HS-5 (cell line): ENCODE results near the gene MCEMP1.

ENCODE experiments used
- DNase-seq: peaks from one replicate; pipeline ENCODE4 v3.0.0-alpha.2; 2012; ENCODE audit warnings: low read depth

The MCEMP1 gene

GRCh38 chr19:7698583-7698982 lies 21.7 kb downstream of the MCEMP1 start:
- no peak for DNase-seq

- no peak for DNase-seq
Observed at GRCh38 chr19:7699003-7699402, 22.1 kb downstream of the MCEMP1 start.

GRCh38 chr19:7699417-7700401 lies 22.8 kb downstream of the MCEMP1 start:
- DNase-seq = no peak

DNA sequence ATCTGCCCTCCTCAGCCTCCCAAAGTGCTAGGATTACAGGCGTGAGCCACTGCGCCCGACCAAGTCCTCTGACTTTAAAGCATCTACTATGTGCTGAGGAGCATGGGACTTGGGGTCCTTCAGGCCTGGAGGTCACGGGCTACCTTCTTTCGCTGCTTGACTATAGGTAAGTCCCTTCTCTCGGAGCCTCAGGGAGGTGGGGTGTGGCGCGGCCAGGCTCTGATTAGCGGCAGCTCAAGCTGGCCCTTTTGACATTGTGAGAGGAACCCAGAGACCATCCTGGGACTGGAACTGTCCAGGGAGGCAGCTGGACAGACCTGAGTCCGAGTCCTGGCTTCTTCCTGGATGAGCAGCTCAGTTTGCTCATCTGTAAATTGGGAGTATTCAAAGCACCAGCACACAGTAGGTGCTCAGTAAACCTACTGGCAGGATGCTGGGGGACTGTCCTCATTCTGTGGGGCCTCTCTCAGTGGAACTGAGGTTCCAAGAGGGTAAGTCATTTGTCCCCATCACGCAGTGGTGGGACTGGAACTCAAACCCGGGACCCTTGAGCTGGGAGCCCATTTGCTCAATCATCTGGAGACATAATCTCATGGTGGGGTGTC lies 24.3 kb downstream of the MCEMP1 start:
- no peak for DNase-seq

DNA sequence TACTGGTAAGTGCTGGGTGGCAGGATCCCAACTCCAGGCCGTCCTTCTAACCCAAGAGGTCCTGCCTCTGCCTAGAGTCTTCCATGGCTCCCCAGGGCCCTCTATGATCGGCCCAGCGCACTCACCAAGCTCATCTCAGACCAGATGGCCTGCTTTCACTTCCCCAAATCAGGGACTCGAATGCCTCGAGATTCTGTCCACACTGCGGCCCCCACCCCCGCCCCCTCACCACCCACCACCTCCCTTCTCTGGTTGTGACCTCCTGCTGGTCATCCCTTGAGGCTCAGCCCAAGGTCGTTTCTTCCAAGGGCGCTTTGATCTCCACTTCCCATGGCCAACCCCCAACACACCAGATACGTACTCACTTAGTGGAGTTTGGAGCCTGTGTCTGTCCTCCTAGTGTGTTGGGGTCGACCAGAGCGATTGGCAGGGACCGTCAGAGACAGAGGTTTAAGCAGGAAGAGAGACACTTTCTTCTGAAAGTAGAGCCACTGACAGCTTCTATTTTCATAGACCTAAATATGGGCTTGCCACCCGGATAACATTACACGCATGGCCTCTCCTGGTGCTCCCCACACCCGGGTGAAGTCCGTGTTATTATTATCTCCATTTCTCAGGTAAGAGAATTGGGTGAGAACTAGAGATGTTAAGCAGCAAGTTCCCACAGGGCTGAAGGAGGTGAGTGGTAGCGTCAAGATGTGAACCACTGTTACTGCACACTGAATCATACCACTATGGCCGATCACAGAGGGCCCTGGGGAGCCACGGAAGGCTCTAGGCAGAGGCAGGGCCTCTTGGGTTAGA lies 25.0 kb downstream of the MCEMP1 start, which contains the start of gene FCER2:
Gene FCER2 (minus strand): TSS at position 478 of the 804 bp plus-strand sequence. CDS start 2,371 bp downstream, outside the sequence.
- no peak for DNase-seq

DNA sequence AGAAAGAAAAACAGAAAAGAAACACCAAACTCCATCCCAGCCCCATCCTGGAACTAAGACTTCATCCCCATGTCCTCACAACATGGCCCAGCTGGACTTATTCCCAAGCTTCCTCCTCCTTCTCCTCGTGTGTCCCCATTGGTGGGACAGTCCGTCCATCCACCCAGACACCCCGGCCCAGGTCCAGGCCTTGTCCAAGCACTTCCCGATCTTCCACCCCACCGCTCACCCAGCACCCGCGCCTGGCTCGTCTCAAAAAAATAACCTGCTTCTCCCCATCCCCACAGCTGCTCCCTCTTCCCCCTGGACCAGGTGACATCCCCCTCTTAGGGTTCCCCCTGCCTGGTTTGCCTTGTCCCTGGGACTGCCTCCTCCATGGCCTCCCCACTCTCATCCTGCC lies 26.4 kb downstream of the MCEMP1 start:
- no peak for DNase-seq

DNA sequence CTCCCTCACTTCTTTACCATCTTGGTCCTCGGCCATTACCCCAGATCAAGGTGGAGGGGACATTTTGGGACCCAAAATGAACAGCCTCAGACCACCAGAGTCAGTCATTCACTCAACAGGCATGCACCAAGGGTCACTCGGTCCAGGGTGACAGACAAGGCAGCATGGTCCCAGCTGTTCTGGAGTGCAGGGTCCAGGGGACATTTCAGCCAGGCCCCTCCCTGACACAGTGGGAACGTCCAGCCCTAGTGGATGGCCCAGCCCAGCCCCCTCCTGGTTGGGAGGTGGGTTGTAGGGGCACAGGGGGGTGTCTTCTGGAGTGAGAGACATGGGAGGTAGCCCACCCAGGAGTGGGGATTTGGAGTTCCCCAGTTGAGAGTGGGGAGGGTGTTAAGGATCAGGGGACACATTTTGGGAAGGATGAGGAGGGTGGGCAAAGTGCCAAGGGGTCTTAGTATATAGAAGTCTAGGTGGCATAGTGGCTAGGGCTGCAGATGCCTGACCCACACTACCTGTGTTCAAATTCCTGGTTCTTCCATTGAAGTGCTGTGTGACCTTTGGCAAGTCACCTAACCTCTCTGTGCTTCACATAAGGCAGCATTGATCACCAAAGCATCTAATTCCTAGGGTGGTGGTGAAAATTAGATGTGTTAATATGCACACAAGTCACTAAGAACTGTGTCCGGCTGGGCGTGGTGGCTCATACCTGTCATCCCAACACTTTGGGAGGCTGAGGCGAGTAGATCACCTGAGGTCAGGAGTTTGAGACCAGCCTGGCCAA lies 27.6 kb downstream of the MCEMP1 start:
- no peak for DNase-seq

DNA sequence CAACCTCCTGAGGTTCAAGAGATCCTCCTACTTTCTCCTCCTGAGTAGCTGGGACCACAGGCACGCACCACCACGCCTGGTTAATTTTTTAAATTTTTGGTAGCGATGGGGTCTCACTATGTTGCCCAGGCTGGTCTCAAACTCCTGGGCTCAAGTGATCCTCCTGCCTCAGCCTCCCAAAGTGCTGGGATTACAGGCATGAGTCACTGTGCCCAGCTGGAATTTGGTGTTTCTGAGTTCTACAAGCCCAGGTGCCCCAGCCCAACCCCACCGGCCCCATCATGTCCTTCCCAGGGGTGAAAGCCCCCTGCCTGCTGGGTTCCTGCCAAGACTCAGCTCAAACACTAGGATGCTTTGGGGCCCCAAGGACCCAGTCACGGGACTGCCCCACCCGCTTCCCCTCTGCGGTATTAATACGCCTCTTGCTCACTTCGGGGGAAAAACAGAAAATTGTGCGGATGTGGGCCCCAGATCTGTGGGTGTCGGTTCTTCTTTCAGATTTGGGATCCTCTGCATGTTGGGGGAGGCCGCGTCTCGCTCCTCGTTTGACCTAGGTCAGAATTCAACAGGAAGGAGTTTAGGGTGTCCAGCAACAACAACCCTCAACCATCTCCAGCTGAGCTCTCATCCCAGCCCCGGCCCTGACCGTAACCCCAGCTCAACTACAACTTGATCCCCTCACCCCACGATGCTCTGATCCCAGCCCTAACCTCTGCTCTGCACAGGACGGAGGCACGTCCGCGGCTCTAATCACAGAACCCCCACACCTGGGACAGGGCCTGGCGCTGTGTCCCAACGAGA lies 28.7 kb downstream of the MCEMP1 start:
- no peak for DNase-seq

GRCh38 chr19:7706188-7706954 lies 29.5 kb downstream of the MCEMP1 start:
- no peak for DNase-seq

DNA sequence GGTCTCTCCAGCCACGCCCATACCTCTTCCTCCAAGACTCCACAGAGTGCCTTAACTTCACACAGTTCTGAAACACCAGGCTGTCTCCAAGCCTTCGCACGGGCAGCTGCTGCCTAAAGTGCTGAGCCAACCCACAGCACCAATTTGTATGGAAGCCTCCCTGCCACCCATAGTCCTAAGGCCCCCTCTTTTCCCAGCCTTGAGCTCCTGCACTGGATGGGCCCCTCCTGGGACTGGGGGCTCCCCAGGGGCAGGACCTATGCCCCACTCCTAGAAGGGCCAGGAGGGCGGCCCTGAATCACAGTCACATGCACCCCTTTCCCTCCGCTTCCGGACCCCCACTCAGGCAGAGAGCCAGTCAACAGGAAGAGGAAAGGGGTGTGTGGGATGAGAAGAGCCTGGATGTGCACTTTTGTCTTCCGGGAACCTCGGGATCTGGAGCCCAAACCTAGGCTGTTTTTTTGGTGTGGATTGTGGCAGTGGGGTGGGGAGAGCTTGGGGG lies 30.1 kb downstream of the MCEMP1 start:
- no peak for DNase-seq

DNA sequence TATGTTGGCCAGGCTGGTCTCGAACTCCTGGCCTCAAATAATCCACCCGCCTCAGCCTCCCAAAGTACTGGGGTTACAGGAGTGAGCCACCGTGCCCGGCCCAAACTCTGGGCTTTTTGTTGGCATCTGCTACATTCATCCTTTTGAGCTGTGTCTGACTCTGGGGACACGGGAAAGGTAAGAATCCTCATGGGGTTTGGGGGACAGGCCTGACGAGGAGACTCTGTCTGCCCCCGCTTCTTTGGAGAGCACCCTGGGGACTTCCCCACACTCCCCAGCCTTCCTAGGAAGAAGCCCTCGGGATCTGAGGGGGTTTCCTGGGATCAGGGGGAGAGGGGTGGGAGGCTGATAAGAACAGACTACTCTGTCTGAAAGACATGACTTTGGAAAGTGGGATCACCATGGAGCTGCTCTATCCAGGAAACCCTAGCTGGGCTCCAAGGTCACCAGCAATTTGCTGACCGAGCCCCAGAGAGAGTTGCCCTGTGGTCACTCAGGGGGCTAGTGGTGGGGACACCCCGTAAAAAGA lies 33.1 kb downstream of the MCEMP1 start:
- no peak for DNase-seq

DNA sequence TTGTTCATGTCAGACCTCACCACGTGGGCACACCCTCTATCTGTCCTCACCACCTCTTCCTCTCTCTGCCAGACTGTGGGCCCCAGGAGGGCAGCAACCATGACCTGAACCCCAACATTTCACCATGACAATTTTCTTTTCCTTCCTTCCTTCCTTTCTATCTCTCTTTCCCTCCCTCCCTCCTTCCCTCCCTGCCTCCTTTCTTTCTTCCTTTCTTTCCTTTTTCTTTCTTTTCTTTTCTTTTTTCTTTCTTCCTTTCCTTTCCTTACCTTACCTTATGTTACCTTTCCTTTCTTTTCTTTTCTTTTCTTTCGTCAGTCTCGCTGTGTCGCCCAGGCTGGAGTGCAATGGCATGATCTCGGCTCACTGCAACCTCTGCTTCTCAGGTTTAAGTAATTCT lies 33.7 kb downstream of the MCEMP1 start:
- no peak for DNase-seq

DNA sequence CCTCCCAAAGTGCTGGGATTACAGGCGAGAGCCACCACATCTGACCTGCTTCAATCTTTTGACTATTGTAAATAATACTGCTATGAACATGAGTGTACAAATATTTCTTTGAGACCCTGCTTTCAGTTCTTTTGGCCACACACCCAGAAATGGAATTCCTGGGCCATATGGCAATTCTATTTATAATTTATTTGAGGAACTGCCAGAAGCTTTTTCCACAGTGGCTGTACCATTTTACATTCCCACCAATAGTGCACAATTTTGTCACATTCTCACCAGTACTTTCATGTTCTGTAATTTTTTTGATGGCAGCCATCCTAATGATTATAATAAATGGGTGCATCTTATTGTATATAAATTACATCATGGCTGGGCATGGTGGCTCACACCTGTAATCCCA lies 38.8 kb downstream of the MCEMP1 start:
- DNase-seq = no peak

DNA sequence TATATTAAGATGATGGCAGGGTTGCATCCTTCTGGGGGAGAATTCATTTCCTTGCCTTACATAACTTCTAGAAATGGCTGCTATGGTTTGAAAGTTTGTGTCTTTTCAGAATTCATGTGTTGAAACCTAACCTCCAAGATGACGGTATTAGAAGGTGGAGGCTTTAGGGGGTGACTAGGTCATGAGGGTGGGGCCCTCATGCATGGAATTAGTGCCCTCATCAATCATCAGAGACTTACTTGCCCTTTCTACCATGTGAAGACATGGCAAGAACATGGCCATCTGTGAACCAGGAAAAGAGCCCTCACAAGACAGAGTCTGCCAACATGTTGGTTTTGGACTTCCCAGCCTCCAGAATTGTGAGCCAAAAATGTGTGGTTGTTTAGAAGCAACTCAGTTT lies 39.9 kb downstream of the MCEMP1 start:
- DNase-seq = no peak

DNA sequence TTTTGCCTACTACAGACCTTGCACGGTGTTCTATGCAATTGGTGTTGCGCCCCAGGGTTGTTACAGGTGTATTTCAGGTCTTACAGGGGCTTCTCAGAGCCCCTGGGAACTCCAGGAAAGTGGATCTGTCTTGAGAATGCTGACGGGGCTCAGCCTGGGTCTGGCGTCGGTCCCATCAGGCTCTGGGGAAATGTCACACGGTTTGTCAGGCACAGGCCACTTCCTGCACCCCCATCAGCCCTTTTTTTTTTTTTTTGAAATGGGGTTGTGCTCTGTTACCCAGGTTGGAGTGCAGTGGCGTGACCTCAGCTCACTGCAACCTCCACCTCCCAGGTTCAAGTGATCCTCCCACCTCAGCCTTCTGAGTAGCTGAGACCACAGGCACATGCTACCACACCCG lies 41.8 kb downstream of the MCEMP1 start:
- no peak for DNase-seq

DNA sequence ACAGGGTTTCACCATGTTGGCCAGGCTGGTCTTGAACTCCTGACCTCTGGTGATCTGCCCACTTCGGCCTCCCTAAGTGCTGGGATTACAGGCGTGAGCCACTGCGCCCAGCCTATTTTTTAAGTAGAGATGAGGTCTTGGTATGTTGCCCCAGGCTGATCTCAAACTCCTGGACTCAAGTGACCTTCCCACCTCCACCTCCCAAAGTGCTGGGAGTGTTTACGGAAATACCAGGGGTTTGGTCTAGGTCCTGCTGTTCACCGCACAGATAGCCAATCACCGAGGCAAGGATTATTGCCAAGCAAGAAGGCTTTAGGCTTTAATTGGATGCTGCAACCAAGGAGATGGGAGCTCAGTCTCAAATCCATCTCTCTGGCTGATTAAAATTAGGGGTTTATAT lies 43.5 kb downstream of the MCEMP1 start:
- no peak for DNase-seq

- no peak for DNase-seq
Observed at GRCh38 chr19:7722231-7722651, 45.4 kb downstream of the MCEMP1 start.

GRCh38 chr19:7725791-7726190 lies 48.9 kb downstream of the MCEMP1 start:
- no peak for DNase-seq

DNA sequence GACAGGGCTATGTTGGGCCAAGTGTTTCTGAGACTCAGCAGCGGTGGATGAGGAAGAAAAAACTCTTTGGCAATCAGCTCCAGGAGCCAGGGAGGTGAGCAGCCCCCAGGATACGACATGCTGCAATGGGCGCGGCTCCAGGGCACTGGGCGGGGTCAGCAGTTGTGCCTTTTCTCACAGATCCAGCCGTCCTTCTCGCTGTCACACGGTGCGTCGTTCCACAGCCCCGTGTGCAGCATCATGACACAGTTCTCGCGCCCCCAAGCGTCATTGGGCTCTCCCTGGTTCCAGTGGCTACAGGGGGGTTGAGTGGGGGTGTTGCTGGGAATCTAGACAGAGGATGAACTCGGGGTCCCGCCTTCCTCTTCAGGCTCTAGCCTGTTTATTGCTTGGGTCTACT lies 52.3 kb downstream of the MCEMP1 start:
- no peak for DNase-seq
